ENCODE measurements around the gene DDAH2. TPM values are rescaled to one million over a fixed set of nuclear protein-coding genes. Genes with fewer than 3 reads are reported as not detected.

Gene DDAH2
- total RNA-seq, 1 experiment from 2014 or later, result 43.4 TPM

- Histone ChIP-seq H3K9me2 (ENCODE audit: insufficient read depth) (no peaks in the 10 kb centered on the region), H3K4me2 (ENCODE audit: low read length) (no peak overlapping the region), H3K79me2 (ENCODE audit: insufficient read depth, low read length) (no peaks in the 10 kb centered on the region), H3K9ac (ENCODE audit: low read length) (no peak overlapping the region), H3K4me1 (ENCODE audit: control insufficient read depth in 1 of 2, insufficient read depth in 2 of 2, low read length in 2 of 2) (peaks cover 6 to 20% of the 10 kb centered on the region in 2 experiments; a peak in 3 of 4 replicates), H3K27me3 (ENCODE audit: insufficient read depth, low read length) (no peaks in the 10 kb centered on the region), H3K27ac (ENCODE audit: low read depth, low read length) (no peak overlapping the region), H3K9me3 (ENCODE audit: control insufficient read depth in 1 of 2, insufficient read depth in 1 of 2, low read depth in 1 of 2, low read length in 2 of 2) (no peaks in the 10 kb centered on the region), H3K36me3 (ENCODE audit: control insufficient read depth in 1 of 2, insufficient read depth in 2 of 2, low read length in 2 of 2) (no peaks in the 10 kb centered on the region), H4K20me1 (ENCODE audit: insufficient read depth) (no peaks in the 10 kb centered on the region), H2AFZ (ENCODE audit: low read depth, low read length, poor library complexity, severe bottlenecking) (no peak overlapping the region), H3K4me3 (replicated peaks in 1 of 2; ENCODE audit: low read depth in 1 of 2, low read length in 2 of 2) (no peak overlapping the region)
- DNase-seq (ENCODE audit: low read depth, low spot score) (no peak), ATAC-seq (no peak)
- ChIA-PET CTCF (no interaction called here), POLR2A (no interaction called here), RAD21 (ENCODE audit: low non-redundant PET in 1 of 2, low total read pairs in 2 of 2, uncharacterized antibody in 2 of 2, unreplicated experiment in 2 of 2) (no interaction called here)
- intact Hi-C loops (cut with micrococcal nuclease), result no loop called here
- TF ChIP-seq EZH2 (IDR thresholded peaks at IDR 0.05), result no peak
- no TSS peak for BruUV-seq (replicated peaks)
Measured at GRCh38 chr6:31708224-31708623, 20.9 kb downstream of the DDAH2 start.

GRCh38 chr6:31707701-31708100 is 21.4 kb downstream of the DDAH2 start:
- BruUV-seq (replicated peaks), result no TSS peak
- Histone ChIP-seq H2AFZ (ENCODE audit: low read depth, low read length, poor library complexity, severe bottlenecking) (no peak overlapping the region), H3K9me3 (ENCODE audit: control insufficient read depth in 1 of 2, insufficient read depth in 1 of 2, low read depth in 1 of 2, low read length in 2 of 2) (no peaks in the 10 kb centered on the region), H4K20me1 (ENCODE audit: insufficient read depth) (no peaks in the 10 kb centered on the region), H3K36me3 (ENCODE audit: control insufficient read depth in 1 of 2, insufficient read depth in 2 of 2, low read length in 2 of 2) (no peaks in the 10 kb centered on the region), H3K9me2 (ENCODE audit: insufficient read depth) (no peaks in the 10 kb centered on the region), H3K9ac (ENCODE audit: low read length) (no peak overlapping the region), H3K79me2 (ENCODE audit: insufficient read depth, low read length) (peaks cover under 1% of the 10 kb centered on the region; the same call in 1 of the 2 replicates), H3K4me2 (ENCODE audit: low read length) (no peak overlapping the region), H3K27me3 (ENCODE audit: insufficient read depth, low read length) (no peaks in the 10 kb centered on the region), H3K4me3 (replicated peaks in 1 of 2; ENCODE audit: low read depth in 1 of 2, low read length in 2 of 2) (no peak overlapping the region), H3K27ac (ENCODE audit: low read depth, low read length) (no peak overlapping the region), H3K4me1 (ENCODE audit: control insufficient read depth in 1 of 2, insufficient read depth in 2 of 2, low read length in 2 of 2) (peaks cover 6 to 20% of the 10 kb centered on the region in 2 experiments; a peak in 3 of 4 replicates)
- ChIA-PET CTCF (no interaction called here), RAD21 (ENCODE audit: low non-redundant PET in 1 of 2, low total read pairs in 2 of 2, uncharacterized antibody in 2 of 2, unreplicated experiment in 2 of 2) (no interaction called here), POLR2A (no interaction called here)
- no peak for DNase-seq (ENCODE audit: low read depth, low spot score)
- no peak for ATAC-seq
- TF ChIP-seq CBX3 (IDR thresholded peaks at IDR 0.05; ENCODE audit: low read depth), result no peak
- no peak for TF ChIP-seq JUND (IDR thresholded peaks at IDR 0.05)
- TF ChIP-seq RAD21 (IDR thresholded peaks at IDR 0.05; ENCODE audit: low read depth), result no peak
- no peak for TF ChIP-seq POLR2A (IDR thresholded peaks at IDR 0.05; ENCODE audit: borderline replicate concordance, extremely low read depth, insufficient read depth, insufficient read length)
- TF ChIP-seq ZBTB33 (IDR thresholded peaks at IDR 0.05; ENCODE audit: extremely low read depth, insufficient replicate concordance, low read length), result no peak
- no peak for TF ChIP-seq YY1 (IDR thresholded peaks at IDR 0.05; ENCODE audit: extremely low read depth, insufficient replicate concordance, low read depth, low read length)
- no peak for TF ChIP-seq SIN3A (IDR thresholded peaks at IDR 0.05; ENCODE audit: low read depth)
- TF ChIP-seq ELF1 (IDR thresholded peaks at IDR 0.05; ENCODE audit: borderline replicate concordance, low read depth), result no peak
- no peak for TF ChIP-seq EZH2phosphoT487 (IDR thresholded peaks at IDR 0.05; ENCODE audit: borderline replicate concordance)
- TF ChIP-seq ZFX (IDR thresholded peaks at IDR 0.05), result no peak
- no peak for TF ChIP-seq TCF7L2 (IDR thresholded peaks at IDR 0.05; ENCODE audit: borderline replicate concordance, extremely low read depth, insufficient read depth, insufficient read length)
- intact Hi-C loops (cut with micrococcal nuclease), result no loop called here
